Measurements from ENCODE around the gene SIGLEC11.
"Not testable (repeated sequence)": the region's sequence is repeated elsewhere in the genome, so short reads cannot be mapped to it uniquely, and the experiment has no call there.

Gene SIGLEC11

GRCh38 chr19:49927526-49928264 is 33.3 kb downstream of the SIGLEC11 start:
- no peak for DNase-seq (ENCODE audit: low read depth, low spot score)

DNA sequence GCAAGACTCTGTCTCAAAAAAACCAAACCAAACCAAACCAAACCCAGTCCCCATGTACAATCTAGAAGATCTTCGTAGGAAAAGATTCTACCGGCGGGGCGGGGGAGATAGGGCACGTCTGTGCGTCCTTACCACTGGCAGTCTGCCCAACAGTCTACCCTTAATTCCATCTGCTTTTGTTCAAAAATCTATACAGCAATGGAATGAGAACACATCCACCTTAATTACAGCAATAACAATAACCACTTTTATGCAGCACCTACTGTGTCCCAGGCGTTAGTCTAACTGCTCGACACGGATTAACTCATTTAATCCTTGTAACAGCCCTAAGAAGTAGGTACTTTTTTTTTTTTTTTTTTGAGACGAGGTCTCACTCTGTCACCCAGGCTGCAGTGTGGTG is 34.5 kb downstream of the SIGLEC11 start:
- no peak for DNase-seq (ENCODE audit: low read depth, low spot score)

GRCh38 chr19:49925486-49925885 is 35.5 kb downstream of the SIGLEC11 start:
- DNase-seq (ENCODE audit: low read depth, low spot score) = no peak

DNA sequence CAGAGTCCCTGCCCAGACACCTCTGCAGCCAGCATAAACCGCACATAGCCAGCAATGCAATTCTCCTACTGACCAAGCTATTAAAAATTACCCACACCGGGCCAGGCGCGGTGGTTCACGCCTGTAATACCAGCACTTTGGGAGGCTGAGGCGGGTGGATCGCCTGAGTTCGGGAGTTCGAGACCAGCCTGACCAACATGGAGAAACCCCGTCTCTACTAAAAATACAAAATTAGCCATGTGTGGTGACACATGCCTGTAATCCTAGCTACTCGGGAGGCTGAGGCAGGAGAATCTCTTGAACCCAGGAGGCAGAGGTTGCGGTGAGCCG is 36.1 kb downstream of the SIGLEC11 start:
- DNase-seq (ENCODE audit: low read depth, low spot score) = not testable (repeated sequence)

DNA sequence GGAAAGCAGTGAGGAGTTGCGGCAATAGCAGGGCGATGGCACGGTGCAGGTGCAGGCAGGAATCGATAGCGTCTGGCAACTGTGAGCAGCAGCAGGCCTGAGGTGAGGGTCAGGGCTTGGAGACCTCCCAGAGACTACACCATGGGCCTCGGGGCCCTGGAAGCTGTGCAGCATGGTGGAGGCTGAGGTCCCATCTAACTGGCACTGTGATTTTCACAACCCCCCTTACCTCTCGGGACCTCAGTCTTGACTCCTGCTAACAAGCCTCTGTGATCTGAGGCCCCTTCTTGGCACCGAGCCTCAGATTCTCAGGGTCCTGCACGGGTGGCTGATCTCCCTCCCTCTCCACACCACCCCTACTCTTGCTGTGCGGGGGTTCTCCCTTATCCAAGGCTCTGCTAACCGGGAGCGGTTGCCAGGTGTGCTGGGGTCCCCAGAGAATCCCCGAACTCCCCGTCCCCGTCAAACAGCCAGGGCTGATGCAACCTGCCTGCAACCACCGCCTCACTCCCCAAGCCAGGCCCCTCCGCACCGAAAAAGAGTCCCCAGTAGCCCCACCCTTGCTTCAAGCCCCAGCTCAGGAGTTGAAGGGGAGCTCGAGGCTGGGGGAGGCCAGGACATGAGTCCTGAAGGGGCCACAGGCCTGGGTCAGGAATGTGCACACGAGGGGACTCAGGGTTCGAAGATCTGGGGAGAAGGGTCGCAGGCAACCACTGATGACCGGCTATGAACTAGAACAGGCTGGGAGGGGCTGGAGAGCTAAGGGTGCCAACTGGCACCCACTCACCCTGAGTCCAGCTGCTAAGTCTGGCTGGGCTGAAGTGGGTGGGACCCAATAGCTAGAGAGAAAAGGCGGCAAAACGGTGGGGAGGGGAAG is 36.7 kb downstream of the SIGLEC11 start:
- no peak for DNase-seq (ENCODE audit: low read depth, low spot score)

- DNase-seq (ENCODE audit: low read depth, low spot score) = no peak
These were observed 37.6 kb downstream of the SIGLEC11 start for GRCh38 chr19:49923055-49924003.

DNA sequence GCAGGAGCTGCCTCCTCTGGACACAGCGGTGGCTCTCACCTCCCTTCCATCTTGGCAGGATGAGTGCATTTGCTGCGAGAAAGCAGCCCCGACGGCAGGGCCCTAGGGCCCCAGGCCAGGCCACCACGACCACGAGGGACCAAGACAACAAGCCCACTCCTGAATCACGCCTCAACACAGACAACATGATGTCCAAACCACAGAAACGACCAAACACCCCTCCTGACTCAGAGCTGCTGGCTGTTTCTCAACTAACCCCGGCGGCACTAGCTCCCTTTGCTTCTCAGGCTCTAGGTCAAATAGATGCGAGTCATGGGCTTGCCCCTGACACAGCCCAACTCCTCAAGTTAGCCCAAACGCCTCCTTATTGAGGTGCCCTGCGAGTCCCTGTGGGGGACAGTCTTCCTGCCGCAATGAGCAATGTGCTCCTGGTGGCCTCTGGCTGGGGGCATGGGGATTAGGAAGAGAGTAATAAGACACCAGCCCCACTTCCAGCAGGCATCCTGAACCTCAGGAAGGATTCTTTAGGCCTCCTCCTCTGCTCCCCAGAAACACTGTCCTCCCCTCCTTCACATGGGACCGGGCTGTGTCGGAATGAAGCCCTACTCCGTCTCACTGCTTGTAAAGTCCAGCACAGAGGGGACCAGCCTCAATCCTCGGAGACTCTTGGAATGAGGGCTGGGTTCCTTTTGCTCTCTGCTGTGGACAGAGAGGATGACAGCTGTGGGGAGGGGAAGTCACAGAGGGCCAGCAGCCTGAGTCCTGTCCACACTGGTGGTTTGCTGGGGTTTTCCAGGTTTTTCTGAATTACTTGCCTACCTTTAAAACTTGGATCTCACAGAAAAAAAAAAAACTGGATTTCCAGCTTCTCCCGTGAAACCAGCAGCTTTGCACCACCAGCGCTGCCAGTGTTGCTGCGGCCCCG is 38.8 kb downstream of the SIGLEC11 start:
- DNase-seq (ENCODE audit: low read depth, low spot score) = no peak

GRCh38 chr19:49920624-49921363 is 40.2 kb downstream of the SIGLEC11 start:
- DNase-seq (ENCODE audit: low read depth, low spot score) = no peak

GRCh38 chr19:49918089-49918488 is 42.9 kb downstream of the SIGLEC11 start:
- no peak for DNase-seq (ENCODE audit: low read depth, low spot score)

DNA sequence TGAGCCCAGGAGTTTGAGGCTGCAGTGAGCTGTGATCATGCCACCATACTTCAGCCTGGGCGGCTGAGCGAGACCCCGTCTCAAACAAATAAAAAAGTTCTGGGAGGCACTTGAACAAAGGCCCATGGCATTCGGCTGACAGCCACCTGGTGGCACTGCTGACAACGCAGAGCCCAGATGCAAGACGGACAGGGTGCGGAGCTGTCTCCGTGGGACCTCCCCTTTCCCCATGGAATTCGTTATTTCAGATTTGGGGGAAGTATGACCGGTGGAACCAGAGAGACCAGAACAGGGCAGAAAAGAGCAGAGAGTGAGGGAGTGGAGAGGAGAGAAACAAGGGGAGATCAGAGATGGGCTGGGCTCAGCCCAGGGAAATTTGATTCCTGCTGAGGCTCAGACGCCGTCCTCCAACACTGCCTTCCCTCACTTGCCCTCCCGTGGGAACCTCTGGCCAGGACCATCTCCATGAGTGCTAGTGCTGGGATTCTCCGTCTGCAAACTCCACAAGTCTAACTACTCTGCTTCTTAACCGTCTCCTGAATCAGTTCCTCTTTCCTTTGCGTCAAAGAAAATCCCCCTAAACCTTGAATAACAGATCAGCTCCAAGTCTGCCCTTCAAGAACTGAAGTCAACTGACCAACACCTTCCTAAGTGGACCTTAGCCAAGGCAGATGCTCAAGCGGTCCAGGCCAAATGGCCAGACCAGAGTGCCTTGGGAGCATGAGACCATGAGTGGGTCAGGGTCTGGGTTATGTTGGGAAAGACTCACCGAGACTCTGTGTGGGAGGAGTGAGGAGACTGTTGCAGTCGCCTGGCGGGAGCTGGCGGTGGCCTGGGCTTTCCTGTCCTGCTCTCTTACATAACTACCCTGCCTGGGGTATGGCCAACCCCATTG is 43.9 kb downstream of the SIGLEC11 start:
- no peak for DNase-seq (ENCODE audit: low read depth, low spot score)

DNA sequence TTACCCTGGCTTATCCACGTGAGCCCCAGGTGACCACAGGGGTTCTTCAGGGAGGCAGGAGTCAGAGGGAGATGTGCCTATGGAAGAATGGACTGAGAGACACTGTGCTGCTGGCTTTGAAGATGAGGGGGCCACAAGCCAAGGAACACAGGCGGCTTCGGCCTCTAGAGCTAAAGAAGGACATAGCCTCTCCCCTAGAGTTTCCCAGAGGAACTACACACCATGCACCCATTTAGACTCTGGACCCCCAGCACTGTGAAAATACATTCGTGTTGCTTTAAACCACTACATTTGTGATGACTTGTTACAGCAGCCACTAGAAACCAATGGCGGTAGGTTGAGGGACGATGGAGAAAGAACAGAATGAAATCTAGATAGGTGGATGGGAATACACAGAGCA is 45.7 kb downstream of the SIGLEC11 start:
- no peak for DNase-seq (ENCODE audit: low read depth, low spot score)

DNA sequence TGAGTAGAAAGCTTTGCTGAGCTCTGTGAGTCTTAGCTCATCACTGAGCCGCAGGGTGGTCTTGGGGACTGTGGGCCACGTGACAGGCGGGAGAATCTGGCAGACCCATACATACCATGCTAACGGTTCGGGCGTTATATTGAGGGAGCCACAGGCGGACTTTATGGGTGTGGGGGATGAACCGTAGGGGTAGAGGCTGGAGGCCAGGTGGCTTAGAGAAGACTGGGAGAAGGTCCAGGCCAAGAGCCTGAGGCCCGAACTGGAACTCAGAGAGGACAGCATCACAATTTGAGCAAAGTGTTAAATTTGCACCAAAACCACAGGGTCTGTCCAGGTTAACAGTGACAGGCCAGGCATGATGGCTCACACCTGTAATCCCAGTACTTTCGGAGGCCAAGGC is 47.3 kb downstream of the SIGLEC11 start:
- DNase-seq (ENCODE audit: low read depth, low spot score) = no peak

- no peak for DNase-seq (ENCODE audit: low read depth, low spot score)
These were observed 47.8 kb downstream of the SIGLEC11 start for GRCh38 chr19:49912965-49913685.

DNA sequence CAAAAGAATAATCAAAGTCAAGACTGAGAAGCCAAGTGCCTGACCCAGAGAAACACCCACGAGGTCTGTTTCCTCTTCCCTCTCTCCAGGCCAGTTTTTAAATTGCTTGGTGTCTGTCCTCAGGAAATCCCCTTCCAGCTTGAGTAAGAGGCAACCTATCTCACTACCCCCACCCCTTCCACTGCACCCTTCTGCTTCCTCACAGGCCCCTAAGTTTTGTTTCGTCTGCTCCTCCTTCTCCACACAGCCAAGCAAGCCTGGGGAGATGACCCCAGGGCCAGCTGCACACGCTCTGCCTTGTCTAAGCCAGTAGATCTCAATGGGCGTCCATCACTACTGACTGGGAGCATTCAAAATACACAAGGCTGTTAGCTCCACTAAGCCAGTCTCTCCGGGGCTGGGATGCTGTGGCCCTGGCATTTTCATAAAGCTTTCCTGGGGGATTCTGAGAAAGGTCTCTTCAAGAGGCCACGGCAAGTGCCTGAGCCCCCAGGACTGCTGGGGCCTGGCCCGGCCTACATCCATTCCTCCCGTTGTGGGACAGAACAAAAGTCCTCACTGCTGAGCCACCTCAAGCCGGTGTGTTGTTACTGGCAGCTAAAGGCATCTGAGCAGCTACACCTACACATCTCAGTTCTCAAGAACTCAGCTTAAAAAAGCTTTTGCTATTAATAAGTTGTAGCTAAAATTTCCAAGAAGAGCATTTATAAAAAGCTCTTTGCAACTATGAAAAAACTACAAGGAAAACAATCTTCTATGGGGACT is 49.4 kb downstream of the SIGLEC11 start:
- DNase-seq (ENCODE audit: low read depth, low spot score) = no peak

DNA sequence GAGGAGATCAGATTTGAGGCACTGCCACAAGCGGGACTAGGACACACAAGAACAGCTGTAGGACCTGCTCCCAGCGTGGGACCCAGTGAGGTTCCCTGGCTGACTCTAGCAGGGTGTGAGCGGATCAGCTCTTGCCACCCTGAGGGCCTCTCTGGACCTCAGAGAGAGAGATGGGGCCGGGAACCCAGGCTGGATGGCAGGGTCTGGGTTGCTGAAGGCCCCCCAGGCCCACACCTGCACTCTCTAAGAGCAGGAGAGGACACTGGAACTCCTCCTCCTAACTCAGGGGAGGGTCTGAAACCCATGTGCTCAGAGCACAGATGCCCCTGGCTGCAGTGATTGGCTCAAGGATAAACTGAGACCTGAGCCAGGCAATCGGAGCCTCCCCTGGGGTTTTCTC is 50.8 kb downstream of the SIGLEC11 start:
- no peak for DNase-seq (ENCODE audit: low read depth, low spot score)

GRCh38 chr19:49908480-49909420 is 52.2 kb downstream of the SIGLEC11 start:
- no peak for DNase-seq (ENCODE audit: low read depth, low spot score)
